A673 (cell line): ENCODE measurements around the gene SHROOM4.

Experiments used
- EZH2 ChIP-seq: fragments of 200-600 bp; sonication (generic); IDR thresholded peaks from 2 replicates; pipeline ENCODE4 v1.6.1; 2017; ENCODE audit warnings: borderline replicate concordance, low read depth, mild to moderate bottlenecking, mixed read lengths, antibody characterized with exemption, low read length; ENCODE audit not compliant: poor library complexity, severe bottlenecking
- TF ChIP-seq, protein P1 (sequence below): fragments of 300-800, 200-600 bp; sonication (generic); conservative IDR thresholded peaks from 2 replicates; pipeline ENCODE4 v1.5.1; 2017; ENCODE audit warnings: low read depth, mild to moderate bottlenecking, antibody characterized with exemption, low read length, moderate library complexity, mixed read lengths

DNA sequence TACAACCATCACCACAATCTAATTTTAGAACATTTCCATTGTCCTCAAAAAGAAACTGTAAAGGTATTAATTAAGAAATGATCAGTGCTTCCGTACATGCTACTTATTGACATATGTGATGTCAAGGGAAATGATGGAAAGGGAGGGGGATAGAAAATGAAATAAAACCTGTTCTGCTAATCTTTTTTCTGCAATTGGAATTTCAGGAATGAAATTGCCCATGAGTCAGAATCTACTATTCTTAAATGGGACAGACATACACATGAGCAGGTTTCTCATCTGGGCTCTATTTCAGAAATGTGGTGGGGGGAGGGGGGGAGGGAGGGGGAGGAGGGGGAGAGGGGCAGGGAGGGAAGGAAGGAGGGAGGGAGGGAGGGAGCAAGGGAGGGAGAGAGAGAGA, 91.0 kb downstream of the SHROOM4 start:
- TF ChIP-seq, protein P1, sequence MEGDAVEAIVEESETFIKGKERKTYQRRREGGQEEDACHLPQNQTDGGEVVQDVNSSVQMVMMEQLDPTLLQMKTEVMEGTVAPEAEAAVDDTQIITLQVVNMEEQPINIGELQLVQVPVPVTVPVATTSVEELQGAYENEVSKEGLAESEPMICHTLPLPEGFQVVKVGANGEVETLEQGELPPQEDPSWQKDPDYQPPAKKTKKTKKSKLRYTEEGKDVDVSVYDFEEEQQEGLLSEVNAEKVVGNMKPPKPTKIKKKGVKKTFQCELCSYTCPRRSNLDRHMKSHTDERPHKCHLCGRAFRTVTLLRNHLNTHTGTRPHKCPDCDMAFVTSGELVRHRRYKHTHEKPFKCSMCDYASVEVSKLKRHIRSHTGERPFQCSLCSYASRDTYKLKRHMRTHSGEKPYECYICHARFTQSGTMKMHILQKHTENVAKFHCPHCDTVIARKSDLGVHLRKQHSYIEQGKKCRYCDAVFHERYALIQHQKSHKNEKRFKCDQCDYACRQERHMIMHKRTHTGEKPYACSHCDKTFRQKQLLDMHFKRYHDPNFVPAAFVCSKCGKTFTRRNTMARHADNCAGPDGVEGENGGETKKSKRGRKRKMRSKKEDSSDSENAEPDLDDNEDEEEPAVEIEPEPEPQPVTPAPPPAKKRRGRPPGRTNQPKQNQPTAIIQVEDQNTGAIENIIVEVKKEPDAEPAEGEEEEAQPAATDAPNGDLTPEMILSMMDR, result no peak
- TF ChIP-seq EZH2, result no peak
